Adrenal gland (tissue), 12 donors: ENCODE results near the gene RPL5. TPM values are rescaled to one million over a fixed set of nuclear protein-coding genes. Genes with fewer than 3 reads are reported as not detected.

Experiments
- DNase-seq, 7 donors: peaks; one replicate each; pipeline ENCODE4 v3.0.0-alpha.2; 2019 to 2020
- H3K27ac ChIP-seq, 5 donors: fragments of 200-600 bp; sonication (generic) in 4 of 5; 1 replicate in 3 of 5; 2 replicates in 2 of 5; pipeline versions ENCODE4 v1.5.1 to v1.8.0; 2016 to 2020; ENCODE audit warnings: mild to moderate bottlenecking in 1 of 5
- H3K27me3 ChIP-seq: fragments of 200-600 bp; 2 replicates; pipeline ENCODE4 v1.8.0; 2021
- H3K36me3 ChIP-seq, 2 donors: fragments of 200-600 bp; replicated peaks in 1 of 2; 1 replicate in 1 of 2; 2 replicates in 1 of 2; pipeline versions ENCODE4 v1.5.1 to v1.8.0; 2018 to 2022
- H3K4me1 ChIP-seq, 2 donors: fragments of 200-600 bp; replicated peaks in 1 of 2; 1 replicate in 1 of 2; 2 replicates in 1 of 2; pipeline versions ENCODE4 v1.5.1 to v1.8.0; 2018 to 2021
- H3K4me3 ChIP-seq, 4 donors: fragments of 200-600 bp; sonication (generic) in 3 of 4; one replicate each; pipeline ENCODE4 v1.5.1; 2016 to 2018
- H3K9me3 ChIP-seq, 3 donors: fragments of 200-600 bp; sonication (generic) in 1 of 3; replicated peaks in 1 of 3; 1 replicate in 2 of 3; 2 replicates in 1 of 3; pipeline versions ENCODE4 v1.5.1 to v1.8.0; 2016 to 2021
- POLR2A ChIP-seq, 2 donors: fragments of 450-650 bp; IDR thresholded peaks; one replicate each; pipeline ENCODE4 v1.6.1; 2017; ENCODE audit warnings: antibody characterized with exemption in 2 of 2, mild to moderate bottlenecking in 2 of 2, moderate library complexity in 1 of 2
- WGBS, 4 donors: extraction: QIAGEN DNeasy Blood & Tissue Kit in 2 of 4; methylation state at CpG; one replicate each; pipeline versions ENCODE4 v1.1.5 to v1.1.7; 2013 to 2017; 5-methylcytosine and 5-hydroxymethylcytosine counted together
- intact Hi-C, 2 donors: fragments of 100-400 bp; cut with DNase I; formaldehyde crosslinking; loops; one replicate each; pipeline versions ENCODE4 v1.14.1 to v1.15.0; 2022 to 2023
- polyA plus RNA-seq, 3 donors: library from polyadenylated mRNA; stranded (reverse); fragments of 200-250 nt in 2 of 3; fragments of 350-450 nt in 1 of 3; fragmentation: Illumina TruSeq in 1 of 3; extraction: RNeasy Lipid Tissue Mini Kit (QIAGEN cat#74804) in 1 of 3; gene quantifications; one replicate each; pipeline ENCODE4 v1.2.3, GENCODE V29; 2013 to 2014
- total RNA-seq, 9 donors: library from RNA; depleted of rRNA in 4 of 9; stranded (reverse); fragments of >200 nt in 4 of 9; fragments of 120-200 nt in 1 of 9; fragmentation: NEBNext Ultra II Directional in 1 of 9; extraction: Animal tissue kit (Norgen Biotek cat#: 25700) in 1 of 9; gene quantifications; one replicate each; pipeline versions ENCODE4 v1.1.0 to v1.2.4, GENCODE V29; 2013 to 2023
- TF ChIP-seq, protein P1 (sequence below), 6 experiments: fragments of 450-650 bp in 4 of 6; fragments of 200-600 bp in 2 of 6; sonication (generic) in 1 of 6; IDR thresholded peaks; 1 replicate in 5 of 6; 2 replicates in 1 of 6; pipeline versions ENCODE4 v1.5.1 to v1.8.0; 2016 to 2021; ENCODE audit warnings: antibody characterized with exemption in 6 of 6, mild to moderate bottlenecking in 2 of 6, moderate library complexity in 1 of 6
- donor health status: healthy with polysubstance abuse.
- donor health status: Bipolar disorder and iron deficiency.
- donor health status: DM: yes; HTN: yes; CAD: no.
- donor health status: DM: no; HTN: no; CAD: no.
- donor health status: DM: no; HTN: no; CAD: no.
- donor health status: DM: yes; HTN: yes; CAD: no.

RPL5 gene
- total and polyA plus RNA-seq, 12 donors, result 659 to 5,145 (median 1,306) TPM

DNA sequence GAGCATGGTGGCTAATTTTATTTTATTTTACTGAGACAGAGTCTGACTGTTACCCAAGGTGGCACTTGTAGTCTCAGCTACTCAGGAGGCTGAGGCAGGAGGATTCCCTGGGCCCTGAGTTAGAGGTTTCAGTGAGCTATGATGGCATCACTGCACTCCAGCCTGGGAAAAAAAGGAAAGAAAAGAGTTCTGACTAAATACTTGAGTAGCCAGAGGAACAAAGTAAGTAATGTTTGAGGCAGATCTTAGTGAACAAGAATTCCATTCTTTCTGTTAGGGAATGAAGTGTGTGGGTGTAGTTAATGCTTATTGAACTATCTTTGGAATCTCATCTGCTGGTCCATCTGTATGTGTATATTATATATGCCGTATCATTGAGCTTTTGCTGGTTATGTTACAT is 33.9 kb upstream of the RPL5 start:
- no peak for DNase-seq
- TF ChIP-seq, protein P1, sequence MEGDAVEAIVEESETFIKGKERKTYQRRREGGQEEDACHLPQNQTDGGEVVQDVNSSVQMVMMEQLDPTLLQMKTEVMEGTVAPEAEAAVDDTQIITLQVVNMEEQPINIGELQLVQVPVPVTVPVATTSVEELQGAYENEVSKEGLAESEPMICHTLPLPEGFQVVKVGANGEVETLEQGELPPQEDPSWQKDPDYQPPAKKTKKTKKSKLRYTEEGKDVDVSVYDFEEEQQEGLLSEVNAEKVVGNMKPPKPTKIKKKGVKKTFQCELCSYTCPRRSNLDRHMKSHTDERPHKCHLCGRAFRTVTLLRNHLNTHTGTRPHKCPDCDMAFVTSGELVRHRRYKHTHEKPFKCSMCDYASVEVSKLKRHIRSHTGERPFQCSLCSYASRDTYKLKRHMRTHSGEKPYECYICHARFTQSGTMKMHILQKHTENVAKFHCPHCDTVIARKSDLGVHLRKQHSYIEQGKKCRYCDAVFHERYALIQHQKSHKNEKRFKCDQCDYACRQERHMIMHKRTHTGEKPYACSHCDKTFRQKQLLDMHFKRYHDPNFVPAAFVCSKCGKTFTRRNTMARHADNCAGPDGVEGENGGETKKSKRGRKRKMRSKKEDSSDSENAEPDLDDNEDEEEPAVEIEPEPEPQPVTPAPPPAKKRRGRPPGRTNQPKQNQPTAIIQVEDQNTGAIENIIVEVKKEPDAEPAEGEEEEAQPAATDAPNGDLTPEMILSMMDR (IDR thresholded peaks at IDR 0.05), result no peak
- no peak for TF ChIP-seq POLR2A (IDR thresholded peaks at IDR 0.05)
- Histone ChIP-seq H3K4me3 (no peak overlapping the region), H3K4me1 (no peaks in the 10 kb centered on the region), H3K27me3 (no peaks in the 10 kb centered on the region), H3K9me3 (no peaks in the 10 kb centered on the region), H3K27ac (no peak overlapping the region), H3K36me3 (no peaks in the 10 kb centered on the region)
- 66 to 82% (median 74%) methylated on average over 1 of the region's 1 CpG for WGBS, 4 donors
- intact Hi-C loops, result no loop called here

DNA sequence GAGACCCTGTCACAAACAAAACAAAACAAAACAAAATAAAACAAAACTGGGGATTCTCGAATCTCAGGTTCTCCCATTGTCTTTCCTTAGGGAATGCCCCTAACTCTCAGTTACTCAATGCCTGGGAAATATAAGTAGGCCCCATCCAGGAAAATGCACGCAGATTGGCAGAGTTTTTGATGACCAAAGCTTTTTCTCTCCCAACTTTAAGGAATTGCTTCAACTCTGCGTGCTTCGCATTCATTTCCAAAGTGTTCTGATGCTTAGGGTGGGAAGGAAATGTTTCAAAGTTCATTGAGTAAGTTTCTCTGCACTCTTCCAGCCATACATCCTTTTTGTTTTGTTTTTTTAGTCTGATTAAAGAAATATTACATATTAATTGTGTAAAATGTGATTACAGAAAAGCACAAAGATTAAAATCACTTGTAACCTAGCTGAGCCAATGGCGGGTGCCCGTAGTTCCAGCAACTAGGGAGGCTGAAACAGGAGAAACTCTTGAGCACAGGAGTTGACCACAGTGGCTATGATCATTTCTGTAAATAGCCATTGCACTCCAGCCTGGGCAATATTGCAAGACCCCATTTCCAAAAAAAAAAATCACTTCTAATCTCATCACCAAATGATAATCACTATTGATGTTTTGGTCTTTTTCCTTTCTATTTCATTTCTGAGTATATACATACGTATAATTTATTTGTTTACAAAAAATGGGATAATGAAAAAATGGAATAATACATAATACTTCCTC is 28.5 kb upstream of the RPL5 start:
- no peaks in the 10 kb centered on the region for H3K36me3 ChIP-seq
- peak overlapping the region in 1 of 5 donors; percentile 6 for H3K27ac ChIP-seq
- TF ChIP-seq POLR2A (IDR thresholded peaks at IDR 0.05), result no peak
- TF ChIP-seq, protein P1 (IDR thresholded peaks at IDR 0.05), result no peak
- intact Hi-C loops, result no loop called here
- H3K4me3 ChIP-seq, result no peak overlapping the region
- 82 to 92% (median 86%) methylated on average over 7 of the region's 7 CpGs for WGBS, 4 donors
- H3K4me1 ChIP-seq, result peaks cover 6 to 11% of the 10 kb centered on the region in 2 donors
- H3K27me3 ChIP-seq, result no peaks in the 10 kb centered on the region
- no peak for DNase-seq
- no peaks in the 10 kb centered on the region for H3K9me3 ChIP-seq

DNA sequence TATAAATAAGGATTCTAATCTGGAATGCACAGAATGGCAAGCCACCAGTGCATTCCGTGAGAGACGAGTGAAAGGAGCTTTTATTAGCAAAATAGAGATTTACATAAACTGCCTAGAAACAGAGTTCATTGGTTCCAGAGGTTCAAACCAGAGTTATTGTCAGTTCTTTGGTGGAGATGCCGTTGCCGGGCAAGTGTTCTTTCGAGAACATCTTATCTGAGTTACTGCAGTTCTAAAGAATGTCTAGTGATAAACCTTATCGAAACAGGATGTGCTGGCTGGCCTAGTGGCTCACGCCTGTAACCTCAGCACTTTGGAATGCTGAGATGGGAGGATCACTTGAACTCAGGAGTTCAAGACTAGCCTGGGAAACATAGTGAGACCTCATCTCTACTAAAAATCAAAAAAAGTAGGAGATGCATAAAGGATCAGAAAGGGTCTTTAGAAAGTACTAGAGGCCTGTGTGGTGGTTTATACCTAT is 27.1 kb upstream of the RPL5 start:
- DNase-seq, result peak; percentile 74 to 97 (median 93)
- H3K9me3 ChIP-seq, result no peaks in the 10 kb centered on the region
- no peaks in the 10 kb centered on the region for H3K36me3 ChIP-seq
- no peak overlapping the region for H3K4me3 ChIP-seq
- no peaks in the 10 kb centered on the region for H3K27me3 ChIP-seq
- 1 to 6% (median 4%) methylated on average over 7 of the region's 7 CpGs for WGBS, 4 donors
- H3K4me1 ChIP-seq, result peaks cover 6 to 11% of the 10 kb centered on the region in 2 donors
- intact Hi-C loops, result no loop called here
- TF ChIP-seq, protein P1 (IDR thresholded peaks at IDR 0.05), result peak in 1 of 6 experiments; percentile 22
- TF ChIP-seq POLR2A (IDR thresholded peaks at IDR 0.05), result peak in 1 of 2 donors; percentile 30
- H3K27ac ChIP-seq, result peak overlapping the region in 4 of 5 donors; percentile 52 to 84 (median 69)

DNA sequence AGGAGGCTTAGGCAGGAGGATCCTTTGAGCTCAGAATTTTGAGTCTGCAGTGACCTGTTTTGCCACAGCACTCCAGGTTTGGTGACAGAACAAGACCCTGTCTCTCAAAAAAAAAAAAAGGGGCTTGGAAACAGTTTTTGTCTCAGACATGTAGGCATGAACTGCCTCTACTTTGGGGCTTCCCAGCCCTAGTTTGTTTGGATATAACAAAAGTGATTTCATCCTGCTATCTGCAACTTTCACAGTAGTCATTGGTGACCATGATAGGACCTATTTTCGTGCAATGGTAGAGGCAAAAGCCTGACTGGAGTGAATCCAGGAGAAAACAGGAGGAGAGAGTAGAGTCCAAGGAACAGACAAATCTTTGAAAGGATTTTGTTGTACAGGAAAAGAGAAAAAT is 26.6 kb upstream of the RPL5 start:
- no peak overlapping the region for H3K4me3 ChIP-seq
- no peaks in the 10 kb centered on the region for H3K27me3 ChIP-seq
- peaks cover 6 to 11% of the 10 kb centered on the region in 2 donors for H3K4me1 ChIP-seq
- TF ChIP-seq, protein P1 (IDR thresholded peaks at IDR 0.05), result no peak
- H3K9me3 ChIP-seq, result no peaks in the 10 kb centered on the region
- no peak for DNase-seq
- intact Hi-C loops, result no loop called here
- no peaks in the 10 kb centered on the region for H3K36me3 ChIP-seq
- H3K27ac ChIP-seq, result peak overlapping the region in 4 of 5 donors; percentile 52 to 84 (median 69)
- 88 to 96% (median 92%) methylated on average over 1 of the region's 1 CpG for WGBS, 4 donors
